Measurements from ENCODE around the gene ZNF782.

DNA sequence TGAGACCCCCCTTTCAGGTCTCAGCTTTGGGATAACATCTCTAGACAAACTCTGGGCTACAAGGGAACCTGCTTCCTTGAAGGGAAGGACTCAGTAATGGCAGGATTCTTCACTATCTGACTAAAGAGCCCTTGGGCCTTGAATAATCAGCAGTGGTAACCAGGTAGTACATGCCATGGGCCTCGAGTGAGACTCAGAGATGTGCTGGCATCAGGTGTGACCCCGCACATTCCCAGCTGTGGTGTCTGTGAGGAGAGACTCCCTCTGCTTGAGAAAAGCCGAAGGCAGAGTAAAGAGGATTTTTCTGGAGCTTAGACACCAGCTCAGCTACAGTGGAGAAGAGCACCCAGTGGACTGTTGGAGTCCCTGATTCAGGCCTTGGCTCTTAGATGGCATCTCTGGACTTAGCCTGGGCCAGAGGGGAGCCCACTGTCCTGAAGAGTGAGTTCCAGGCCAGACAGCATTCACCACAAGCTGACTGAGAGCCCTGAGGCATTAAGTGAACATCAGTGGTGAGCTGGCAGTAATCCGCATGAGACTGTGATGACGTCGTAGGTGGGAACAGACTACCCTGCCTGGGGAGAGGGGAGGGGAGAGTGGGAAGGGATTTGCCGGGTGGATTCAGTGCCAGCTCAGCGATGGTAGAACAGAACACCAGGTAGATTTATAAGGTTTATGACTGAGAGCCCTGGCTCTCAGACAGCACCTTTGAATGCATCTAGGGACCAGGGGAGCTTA lies 5.3 kb upstream of the ZNF782 start:
- TF ChIP-seq, protein P1, sequence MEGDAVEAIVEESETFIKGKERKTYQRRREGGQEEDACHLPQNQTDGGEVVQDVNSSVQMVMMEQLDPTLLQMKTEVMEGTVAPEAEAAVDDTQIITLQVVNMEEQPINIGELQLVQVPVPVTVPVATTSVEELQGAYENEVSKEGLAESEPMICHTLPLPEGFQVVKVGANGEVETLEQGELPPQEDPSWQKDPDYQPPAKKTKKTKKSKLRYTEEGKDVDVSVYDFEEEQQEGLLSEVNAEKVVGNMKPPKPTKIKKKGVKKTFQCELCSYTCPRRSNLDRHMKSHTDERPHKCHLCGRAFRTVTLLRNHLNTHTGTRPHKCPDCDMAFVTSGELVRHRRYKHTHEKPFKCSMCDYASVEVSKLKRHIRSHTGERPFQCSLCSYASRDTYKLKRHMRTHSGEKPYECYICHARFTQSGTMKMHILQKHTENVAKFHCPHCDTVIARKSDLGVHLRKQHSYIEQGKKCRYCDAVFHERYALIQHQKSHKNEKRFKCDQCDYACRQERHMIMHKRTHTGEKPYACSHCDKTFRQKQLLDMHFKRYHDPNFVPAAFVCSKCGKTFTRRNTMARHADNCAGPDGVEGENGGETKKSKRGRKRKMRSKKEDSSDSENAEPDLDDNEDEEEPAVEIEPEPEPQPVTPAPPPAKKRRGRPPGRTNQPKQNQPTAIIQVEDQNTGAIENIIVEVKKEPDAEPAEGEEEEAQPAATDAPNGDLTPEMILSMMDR (IDR thresholded peaks at IDR 0.05) = no peak
- no peak for TF ChIP-seq EZH2 (IDR thresholded peaks at IDR 0.05; ENCODE audit: borderline replicate concordance, insufficient read depth, low read depth, low read length, poor library complexity, severe bottlenecking)

Data from B cell (primary cell).